ENCODE results near the gene BIN1.
A peak's percentile ranks its signal among the peaks of the same experiment; 100 is the strongest.

The BIN1 gene

GRCh38 chr2:127078028-127078427 lies 28.9 kb downstream of the BIN1 start:
- no peak for DNase-seq (ENCODE audit: low read depth in 3 of 3, low spot score in 1 of 3)

DNA sequence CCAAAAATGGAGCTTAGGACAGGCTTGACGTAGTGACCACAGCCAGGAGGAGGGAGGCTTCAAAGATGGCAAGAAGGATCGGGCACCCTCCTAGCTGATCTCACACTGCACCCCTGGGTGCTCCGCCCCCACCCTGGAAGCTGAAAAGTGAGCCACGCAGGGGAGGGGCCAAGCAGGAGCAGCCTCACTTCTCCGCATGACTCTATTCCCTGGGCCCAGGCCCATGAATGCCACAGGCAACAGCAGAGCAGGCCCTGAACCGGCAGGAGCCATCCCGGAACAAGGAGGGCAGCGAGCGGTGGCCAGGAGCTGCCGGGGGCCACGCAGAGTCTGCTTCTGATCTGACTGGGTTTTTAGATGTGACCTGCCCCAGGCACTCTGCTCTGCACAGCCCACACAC lies 30.0 kb downstream of the BIN1 start:
- DNase-seq (ENCODE audit: low read depth in 3 of 3, low spot score in 1 of 3): no peak

DNA sequence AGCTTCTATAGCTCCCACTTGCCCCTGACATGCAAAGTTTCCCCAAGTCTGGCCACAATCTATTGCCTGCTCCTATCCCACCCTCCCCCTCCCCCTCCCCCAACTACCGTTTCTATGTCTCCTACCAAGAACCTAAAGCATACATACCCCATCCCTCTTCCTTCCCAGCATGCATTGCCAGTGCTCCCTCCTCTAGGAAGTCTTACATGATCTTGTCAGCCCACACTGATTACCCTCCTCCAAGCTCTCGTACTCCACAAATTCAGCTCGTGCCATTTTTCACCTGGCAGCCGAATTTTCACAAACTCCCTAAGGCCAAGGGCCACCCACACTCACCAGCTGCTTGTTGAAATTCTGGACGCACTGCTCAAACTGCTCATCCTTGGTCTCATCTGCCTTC lies 30.7 kb downstream of the BIN1 start:
- DNase-seq (ENCODE audit: low read depth in 3 of 3, low spot score in 1 of 3): no peak

DNA sequence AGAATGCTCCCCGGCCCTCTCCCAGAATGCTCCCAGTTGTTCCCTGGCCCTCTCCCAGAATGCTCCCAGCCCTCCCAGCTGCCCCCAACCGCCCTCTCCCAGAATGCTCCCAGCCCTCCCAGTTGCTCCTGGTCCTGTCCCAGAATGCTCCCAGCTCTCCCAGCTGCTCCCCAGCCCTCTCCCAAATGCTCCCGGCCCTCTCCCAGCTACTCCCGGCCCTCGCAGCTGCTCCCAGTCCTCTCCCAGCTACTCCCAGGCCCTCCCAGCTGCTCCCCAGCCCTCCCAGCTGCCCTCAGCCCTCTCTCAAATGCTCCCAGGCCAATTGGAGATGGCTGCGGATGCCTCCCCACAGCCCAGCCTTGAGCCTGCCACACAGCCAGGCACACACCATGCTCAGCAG lies 31.1 kb downstream of the BIN1 start:
- no peak for DNase-seq (ENCODE audit: low read depth in 3 of 3, low spot score in 1 of 3)

GRCh38 chr2:127074936-127075335 lies 32.0 kb downstream of the BIN1 start:
- DNase-seq (ENCODE audit: low read depth in 3 of 3, low spot score in 1 of 3): no peak

- no peak for DNase-seq (ENCODE audit: low read depth in 3 of 3, low spot score in 1 of 3)
Observed at GRCh38 chr2:127074358-127074757, 32.6 kb downstream of the BIN1 start.

GRCh38 chr2:127072970-127073369 lies 34.0 kb downstream of the BIN1 start:
- DNase-seq (ENCODE audit: low read depth in 3 of 3, low spot score in 1 of 3): no peak

DNA sequence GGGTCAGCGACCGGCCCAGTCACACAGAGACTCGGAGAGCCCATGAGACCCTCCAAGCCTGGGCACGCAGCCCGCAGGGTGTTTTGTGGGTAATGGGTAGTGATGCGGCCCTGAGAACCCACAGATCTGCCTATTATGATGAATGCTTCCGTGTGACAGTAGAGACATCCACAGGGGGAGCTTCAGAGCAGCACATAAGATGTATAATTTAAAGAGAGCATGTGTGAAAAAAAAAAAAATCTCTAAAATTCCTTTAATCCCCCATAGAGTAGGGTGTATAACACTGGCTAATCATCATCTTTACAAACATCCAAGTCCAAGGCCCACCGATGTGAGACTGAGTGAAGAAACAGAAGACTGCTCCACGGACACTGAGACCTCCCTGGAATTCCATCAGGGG lies 34.6 kb downstream of the BIN1 start:
- DNase-seq (ENCODE audit: low read depth in 3 of 3, low spot score in 1 of 3): no peak

GRCh38 chr2:127071901-127072328 lies 35.0 kb downstream of the BIN1 start:
- DNase-seq (ENCODE audit: low read depth in 3 of 3, low spot score in 1 of 3): no peak

GRCh38 chr2:127070221-127070620 lies 36.7 kb downstream of the BIN1 start:
- DNase-seq (ENCODE audit: low read depth in 3 of 3, low spot score in 1 of 3): no peak

DNA sequence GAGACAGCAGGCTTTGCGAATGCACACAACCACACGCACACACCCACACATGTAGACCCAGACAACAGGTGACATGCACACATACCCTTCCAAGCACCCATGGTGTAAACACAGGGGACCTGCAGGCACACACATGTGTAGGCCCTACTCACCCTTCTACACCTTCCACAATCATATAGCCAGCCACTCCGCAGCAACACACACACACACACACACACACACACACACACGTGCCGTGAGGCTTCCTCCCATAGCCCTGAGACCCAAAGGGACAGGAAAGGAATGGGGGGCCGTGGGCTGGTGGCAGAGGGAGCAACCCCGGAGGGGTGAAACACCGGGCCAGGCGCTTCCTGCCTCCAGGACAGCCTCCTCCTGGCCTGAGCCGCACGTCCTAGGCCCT lies 37.4 kb downstream of the BIN1 start:
- DNase-seq (ENCODE audit: low read depth in 3 of 3, low spot score in 1 of 3): no peak

GRCh38 chr2:127069003-127069402 lies 38.0 kb downstream of the BIN1 start:
- no peak for DNase-seq (ENCODE audit: low read depth in 3 of 3, low spot score in 1 of 3)

DNA sequence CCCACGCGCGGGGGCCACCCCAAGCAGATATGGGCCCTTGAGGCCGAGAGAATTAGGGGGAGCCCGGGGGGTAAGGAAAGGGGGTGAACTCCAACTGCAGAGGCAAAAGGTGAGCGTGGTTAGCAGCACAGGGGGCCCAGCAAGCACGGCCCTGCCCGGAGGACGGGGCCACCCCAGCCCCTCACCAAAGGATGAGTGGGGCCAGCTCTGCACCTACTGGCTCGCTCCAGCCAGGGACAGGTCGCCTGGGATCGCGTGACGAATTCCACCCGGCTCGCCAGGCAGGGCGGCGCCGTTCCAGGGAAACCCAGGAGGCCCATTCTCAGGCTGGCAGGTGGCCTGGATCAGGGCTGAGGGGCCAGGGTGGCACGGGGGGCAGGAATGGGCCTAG lies 38.6 kb downstream of the BIN1 start:
- no peak for DNase-seq (ENCODE audit: low read depth in 3 of 3, low spot score in 1 of 3)

DNA sequence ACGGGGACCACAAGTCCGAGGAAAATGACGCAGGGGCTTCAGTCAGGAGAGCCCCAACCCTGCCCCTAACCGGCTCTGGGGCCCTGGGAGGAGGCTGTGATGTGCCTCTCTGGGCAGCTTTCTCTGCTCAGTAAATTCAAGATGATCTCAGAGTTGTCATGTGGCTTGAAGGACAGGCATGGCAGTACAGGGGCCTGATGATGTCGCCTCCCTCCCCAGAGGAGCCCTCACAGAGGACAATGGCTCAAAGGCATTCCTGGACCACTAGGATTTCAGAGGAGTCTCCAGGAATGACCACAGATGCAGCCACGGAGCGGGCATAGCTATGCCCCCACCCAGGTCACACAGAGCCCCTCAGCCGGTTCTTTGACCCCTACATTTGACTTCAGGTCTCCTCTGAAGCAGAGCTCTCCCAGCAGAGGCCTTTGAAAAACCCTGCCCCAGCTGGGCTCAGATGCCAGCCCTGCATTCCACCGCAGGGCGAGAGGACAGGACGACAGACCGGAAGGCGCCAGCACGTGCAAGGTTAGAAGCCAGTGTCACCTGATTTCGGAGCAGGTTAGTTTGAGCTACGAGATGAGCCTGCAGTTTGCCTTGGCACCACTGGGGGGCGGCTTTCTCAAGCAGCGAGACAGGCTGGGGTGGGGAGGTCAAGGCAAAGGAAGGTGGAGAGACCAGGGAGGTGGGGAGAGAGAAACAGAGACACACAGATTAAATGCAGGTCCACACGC lies 39.2 kb downstream of the BIN1 start:
- peak; percentile 33 to 56 (median 39) for DNase-seq (ENCODE audit: low read depth in 3 of 3, low spot score in 1 of 3)

DNA sequence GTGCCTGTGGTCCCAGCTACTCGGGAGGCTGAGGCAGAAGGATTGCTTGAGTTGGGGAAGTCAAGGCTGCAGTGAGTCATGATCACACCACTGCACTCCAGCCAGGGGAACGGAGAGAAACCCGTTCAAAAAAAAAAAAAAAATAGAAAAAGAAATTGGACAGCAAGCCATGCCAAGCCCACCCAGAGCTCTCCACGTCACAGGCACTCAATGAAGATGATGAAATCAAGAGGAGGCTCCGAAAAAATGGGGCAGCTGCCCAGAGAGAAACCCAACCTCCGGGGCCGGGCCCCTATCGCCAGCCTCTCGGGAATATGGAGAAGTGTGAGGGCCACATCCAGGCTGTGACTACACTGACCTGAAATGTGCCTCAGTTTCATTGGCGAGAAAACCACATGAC lies 40.0 kb downstream of the BIN1 start:
- no peak for DNase-seq (ENCODE audit: low read depth in 3 of 3, low spot score in 1 of 3)

DNA sequence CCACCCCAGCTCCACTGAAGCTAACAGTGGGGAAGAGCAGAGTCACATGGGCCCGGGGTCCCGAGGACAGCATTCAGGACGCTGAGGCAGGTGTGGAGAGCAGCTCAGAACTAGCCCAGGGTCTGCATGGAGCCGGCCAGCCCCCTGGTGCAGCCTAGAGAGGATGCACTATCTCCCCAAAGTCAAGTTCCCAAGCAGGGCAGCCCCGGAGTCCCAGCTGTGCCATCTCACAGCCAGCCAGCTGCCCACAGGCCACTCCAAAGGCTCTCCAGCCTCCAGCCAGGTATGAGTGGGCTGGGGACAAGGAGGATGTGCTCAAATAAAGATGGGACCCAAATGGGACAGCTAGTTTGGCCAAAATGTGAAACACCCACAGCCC lies 41.0 kb downstream of the BIN1 start:
- no peak for DNase-seq (ENCODE audit: low read depth in 3 of 3, low spot score in 1 of 3)

DNA sequence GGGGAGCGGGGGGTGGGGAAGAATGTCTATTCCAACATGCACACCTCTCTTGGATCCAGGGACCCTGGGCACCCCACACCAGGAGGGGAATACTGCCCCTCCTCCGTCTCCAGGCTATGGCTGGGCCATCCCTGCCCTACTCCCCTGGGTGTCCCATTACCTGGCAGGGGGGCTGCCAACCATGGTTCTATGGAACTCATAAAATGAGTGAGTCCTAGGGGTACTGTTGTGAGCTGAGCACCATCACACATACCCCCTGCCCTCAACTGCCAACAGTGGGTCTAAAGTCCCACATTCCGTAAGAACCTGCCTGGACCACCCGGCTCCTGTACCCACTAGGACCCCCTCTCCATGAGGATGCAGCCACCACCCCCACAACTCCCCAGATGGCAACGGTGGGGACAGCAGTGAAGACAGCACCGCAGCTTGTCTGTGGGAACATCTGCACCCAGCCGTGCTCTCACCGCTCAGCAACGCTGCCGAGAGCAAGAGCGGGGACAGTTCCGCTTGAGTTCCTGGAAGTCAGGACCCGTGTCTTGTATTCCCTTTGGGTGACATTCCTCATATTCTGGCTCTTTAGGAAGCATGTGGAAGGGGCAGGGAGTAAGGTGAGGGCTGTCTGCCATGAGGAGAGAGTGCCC lies 41.5 kb downstream of the BIN1 start:
- DNase-seq (ENCODE audit: low read depth in 3 of 3, low spot score in 1 of 3): no peak

DNA sequence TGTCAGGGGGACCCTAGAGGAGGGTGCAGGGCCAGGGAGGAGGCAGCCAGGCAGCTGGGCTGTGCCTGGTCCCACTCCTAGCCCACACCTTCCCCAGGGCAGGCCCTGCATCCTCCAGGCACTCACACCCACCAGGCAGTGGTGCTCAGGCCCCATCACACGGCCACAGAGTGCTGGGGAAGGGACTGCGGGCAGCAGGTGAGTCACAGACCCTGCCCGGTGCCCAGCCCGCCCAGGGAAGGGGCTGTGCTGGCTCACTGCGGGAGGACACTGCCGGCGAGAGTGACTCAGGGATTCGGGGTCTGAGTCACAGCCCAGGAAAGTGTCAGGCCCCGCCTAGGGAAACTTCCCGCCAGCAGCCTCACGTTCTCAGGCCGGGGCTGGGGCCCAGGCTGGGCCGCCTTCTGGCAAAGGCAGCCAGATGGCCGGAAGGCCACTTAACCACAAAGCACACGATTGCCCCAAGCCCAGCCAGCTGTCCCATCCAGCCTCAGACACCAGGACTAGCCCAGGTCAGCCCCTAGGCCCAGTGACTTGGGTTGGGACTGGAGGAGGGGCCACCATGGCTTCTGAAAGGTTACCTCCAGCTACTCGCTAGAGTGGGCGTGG lies 42.2 kb downstream of the BIN1 start:
- peak in 2 of 3 donors; percentile 39 to 43 for DNase-seq (ENCODE audit: low read depth in 3 of 3, low spot score in 1 of 3)

GRCh38 chr2:127063701-127064590 lies 43.0 kb downstream of the BIN1 start:
- no peak for DNase-seq (ENCODE audit: low read depth in 3 of 3, low spot score in 1 of 3)

DNA sequence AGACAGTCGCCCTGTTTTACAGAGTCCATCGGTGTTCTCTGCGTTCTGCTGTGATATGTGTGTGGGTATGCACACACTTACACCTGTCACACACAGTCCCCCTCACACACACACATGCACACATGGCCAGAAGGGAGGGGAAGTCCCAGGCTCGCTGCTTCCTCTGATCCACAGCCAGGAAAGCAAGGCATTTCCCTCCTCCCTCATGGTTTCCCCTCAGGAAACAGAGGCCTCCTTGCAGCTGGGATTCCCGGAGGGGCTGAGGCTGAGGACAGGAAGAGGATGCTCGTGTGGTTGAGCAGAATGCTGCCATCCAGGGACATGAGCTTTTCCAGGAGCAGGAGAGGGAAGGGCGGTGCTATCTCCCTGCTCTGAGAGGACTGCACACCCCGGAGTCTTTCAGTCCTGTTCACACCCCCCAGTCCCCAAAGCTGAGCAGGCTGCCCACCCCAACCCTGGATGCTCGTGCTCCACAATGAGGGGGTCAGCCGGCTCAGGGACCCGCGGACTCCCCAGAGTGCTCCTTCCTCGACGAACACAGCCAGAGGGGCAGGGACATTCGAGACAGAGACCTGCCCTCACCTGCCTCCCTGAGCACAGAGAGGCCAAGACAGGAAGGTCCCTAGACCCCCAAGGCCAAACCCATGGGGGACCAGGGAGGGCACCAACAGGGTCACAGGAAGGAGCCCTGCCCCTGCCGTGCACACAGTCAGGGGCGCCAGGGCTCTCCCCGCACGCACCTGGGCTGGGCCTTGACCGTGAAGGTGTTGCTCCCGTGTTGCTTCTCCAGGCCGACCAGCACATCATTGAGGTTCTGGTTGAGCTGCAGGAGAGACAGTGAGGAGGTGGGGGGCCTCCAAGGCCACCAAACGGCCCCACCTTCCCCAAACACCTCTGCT lies 45.3 kb downstream of the BIN1 start:
- DNase-seq (ENCODE audit: low read depth in 3 of 3, low spot score in 1 of 3): no peak

All from stimulated activated CD4-positive, alpha-beta T cell treated with anti-CD3 and anti-CD28 coated beads, TNF-alpha, amount 100 ng/mL, for 1 hour (primary cell).